KBM-7 (cell line): Measurements from ENCODE around the gene KIRREL3.

Source experiments
- DNase-seq: peaks from one replicate; pipeline ENCODE4 v3.0.0-alpha.2; 2015
- in situ Hi-C: fragments of 300-500 bp; cut with MboI; formaldehyde crosslinking; loops from 2 replicates; pipeline ENCODE4 v1.14.3; 2020; ENCODE audit warnings: low sequenced_read_pairs, low pct_unique_long_range_greater_than_20kb, mixed read lengths

KIRREL3 gene

DNA sequence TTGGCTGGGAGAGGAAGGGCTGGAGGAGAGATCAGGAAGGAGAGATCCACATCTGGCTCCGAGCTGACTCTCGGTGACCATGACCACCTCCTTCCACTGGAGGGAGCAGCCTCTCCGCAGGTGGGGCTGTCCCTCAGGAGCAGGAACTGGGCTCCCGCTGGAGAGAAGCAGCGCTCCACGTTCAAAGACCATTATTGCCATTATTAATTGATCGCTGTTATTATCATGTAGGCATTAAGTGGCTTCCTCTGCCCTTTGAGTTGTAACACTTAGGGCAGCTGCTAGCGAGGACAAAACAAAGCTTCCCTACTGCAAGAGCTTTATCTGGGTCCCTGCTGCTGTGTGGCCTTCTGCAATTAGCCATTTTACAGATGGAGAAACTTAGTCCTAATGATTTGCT, 393.2 kb downstream of the KIRREL3 start:
- in situ Hi-C loops = no loop called here
- DNase-seq = peak; percentile 60

DNA sequence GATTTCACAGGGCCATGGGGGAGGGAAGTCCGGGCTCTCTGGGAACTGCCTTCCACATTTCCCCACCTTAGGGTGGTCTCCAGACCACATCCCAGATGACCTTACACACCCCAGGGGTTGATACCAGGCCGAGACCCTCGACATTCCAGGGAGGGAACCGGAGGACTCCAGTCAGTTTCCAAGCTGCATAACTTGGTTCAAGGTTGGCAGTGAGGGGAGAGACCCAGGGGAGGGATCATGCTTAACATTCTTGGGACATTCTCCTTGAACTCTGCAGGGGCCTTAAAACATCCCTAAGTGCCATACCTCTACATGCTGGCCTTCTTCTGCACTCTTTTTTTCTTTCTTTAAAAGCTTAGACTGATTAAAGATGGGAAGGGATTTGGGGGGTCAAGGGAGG, 394.1 kb downstream of the KIRREL3 start:
- in situ Hi-C loops = no loop called here
- no peak for DNase-seq

DNA sequence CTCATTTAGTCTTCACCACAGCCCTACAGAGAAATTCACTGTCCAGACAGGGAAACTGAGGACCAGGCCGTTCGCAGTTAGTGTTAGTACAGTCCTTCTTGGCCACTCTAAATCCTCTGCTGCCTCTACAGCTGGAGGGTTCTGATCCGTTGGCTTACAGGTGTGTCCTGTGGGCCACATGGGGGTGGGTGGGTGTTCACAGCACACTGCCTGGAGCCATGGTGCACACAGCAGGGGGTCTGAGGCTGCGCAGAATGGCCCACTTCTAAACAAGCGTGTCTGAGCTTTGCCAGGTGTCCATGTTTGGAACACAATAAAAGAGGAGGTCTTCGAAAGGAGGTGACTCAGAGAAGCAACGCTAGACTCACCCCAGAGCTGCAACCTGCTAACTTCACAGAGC, 396.1 kb downstream of the KIRREL3 start:
- in situ Hi-C loops = no loop called here
- no peak for DNase-seq

DNA sequence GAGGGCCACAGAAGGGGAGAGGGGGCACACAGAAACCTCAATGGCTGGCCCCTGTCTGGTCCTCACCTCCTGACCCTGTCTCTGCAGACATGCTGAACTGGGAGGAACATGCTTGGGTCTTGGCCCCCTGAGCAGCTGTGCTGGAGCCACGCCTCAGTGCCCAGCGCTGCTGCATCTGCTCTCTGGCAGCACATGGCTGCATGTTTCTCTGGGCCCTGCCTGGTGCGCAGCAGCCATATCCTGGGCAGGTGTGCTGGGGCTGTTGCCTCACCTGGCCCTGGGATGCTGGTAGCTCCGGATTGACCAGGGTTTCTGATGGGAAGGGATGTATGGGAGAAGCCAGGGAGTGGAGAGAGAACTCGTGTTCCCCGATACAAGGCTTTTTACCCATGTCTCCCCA, 397.1 kb downstream of the KIRREL3 start:
- no peak for DNase-seq
- in situ Hi-C loops = no loop called here

DNA sequence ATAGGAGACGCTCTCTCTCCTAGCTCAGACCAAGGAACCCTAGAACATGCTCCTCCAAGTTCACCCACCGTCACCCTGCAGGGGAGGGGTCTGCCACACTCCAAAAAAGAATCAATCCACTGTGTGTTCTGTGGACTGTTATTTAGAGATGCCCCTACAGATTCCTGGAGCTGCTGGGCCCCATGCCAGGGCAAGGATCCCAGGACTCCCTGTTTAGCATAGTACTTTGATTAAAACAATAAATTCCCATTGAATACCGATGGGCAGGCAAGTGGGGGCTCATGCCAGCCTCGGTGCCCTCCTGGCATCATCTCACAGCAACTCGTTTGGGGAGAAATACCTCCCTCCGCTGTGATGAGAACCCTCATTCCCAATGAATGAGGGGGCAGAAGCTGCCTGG, 397.6 kb downstream of the KIRREL3 start:
- in situ Hi-C loops = no loop called here
- DNase-seq = no peak

DNA sequence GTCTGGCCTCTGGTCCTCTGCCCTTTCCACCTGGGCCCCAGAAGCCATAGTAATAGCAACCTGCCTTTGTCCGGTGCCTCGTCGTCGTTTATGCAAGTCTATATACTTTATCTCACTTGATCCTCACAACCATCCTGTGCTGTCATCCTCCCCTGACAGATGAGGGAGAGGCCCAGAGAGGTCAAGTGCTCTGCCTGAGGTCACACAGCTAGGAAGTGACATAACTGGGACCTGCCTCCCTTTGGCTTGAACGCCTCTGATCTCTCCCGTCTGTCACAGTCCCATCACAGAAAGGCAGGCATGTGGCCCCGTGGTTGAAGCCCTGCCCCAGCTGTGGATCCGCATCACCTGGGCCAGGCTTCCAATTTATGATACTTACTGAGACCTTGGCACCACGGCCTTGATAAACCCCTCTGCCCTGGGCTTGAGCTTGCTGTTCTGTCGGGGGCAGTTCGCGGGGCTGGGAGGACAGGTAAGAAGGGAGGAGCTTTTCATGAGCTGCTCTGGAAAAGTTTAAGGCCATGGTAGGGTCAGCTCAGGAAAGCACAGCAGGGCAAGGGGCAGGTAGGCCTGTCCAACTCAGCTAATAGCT, 398.1 kb downstream of the KIRREL3 start:
- in situ Hi-C loops = no loop called here
- no peak for DNase-seq

DNA sequence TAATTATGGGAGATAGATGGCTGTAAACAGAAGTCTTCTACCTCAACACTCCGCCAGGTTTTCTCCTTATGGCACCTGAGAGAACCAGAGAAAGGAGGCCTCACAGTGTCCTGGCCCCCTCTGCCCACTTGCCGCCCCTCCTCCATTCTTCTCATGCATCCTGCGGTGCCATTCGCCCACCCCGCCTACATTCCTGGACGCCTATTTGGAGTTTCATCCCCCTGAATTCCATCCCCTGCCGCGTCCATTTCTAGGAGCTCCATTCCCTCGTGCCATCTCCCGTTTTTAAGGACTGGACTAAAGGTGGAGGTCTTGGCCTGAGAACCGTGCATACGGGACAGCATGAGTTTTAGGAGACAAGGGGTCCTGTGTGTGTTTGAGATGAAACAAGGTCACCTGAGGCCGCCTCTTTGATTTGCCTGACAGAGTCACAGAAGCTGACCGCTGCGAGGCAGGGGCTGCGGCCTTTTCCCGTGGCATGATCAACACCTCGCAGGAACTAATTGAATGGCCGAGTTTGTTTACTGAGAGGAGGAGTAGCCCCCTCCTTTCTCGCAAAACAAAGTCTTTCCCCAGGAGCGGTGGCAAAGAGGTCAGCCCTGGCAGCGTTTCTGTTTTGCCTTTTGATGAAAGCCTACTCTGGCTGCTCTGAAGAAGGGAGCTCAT, 398.9 kb downstream of the KIRREL3 start:
- in situ Hi-C loops = no loop called here

DNA sequence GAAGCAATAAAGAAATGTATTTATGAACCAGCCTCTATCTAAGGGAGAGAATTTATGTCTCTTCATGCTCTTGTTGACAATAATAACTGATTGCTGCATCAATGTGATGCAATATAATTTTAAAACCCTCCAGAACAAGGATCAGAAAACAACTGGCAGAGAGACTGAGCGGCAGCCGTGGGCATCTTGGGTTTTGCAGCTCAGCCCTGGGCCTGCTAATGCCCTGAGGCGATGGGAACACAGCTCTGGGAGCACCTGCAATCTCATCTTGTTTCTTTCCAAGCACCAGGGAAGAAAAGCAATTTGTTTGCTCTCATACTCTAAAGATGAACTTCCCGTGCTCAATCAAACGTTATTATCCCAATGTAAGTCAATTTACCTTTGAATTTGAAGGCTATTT, 399.4 kb downstream of the KIRREL3 start:
- DNase-seq = no peak
- in situ Hi-C loops = no loop called here

More for the DNA sequence above, 398.9 kb downstream of the KIRREL3 start:
- no peak for DNase-seq

DNA sequence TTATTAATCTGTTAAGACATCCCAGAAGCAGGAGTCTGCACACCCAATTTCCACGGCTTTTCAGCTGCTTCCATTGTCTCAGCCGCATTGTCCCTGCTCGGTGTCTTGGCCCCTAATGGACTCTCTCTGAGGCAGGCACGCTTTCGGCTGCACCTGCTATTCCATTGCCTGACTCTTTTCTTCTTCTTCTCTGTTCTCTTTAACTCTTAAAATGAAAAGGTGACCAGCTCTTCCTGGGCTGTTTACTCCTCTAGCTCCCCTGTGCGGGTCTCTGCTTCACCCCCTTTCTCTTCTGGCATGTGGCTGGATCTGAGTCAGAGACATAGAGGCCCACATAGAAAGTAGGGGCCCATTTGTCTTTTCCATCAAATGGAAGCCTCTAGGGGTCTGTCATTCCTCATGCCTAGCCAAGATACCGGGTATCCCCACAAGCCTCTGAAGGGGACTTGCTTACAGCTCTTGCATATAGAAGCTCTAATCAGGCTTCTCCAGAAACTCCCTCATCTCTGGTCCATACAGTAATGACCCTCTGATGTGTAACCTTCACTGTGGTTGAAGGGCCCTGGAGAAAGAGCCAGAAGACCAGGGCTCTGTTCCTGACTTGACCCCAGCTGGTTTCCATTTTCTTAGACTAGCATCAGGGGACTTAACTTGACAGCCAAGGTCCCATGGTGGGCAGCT, 401.2 kb downstream of the KIRREL3 start:
- in situ Hi-C loops = no loop called here
- no peak for DNase-seq

DNA sequence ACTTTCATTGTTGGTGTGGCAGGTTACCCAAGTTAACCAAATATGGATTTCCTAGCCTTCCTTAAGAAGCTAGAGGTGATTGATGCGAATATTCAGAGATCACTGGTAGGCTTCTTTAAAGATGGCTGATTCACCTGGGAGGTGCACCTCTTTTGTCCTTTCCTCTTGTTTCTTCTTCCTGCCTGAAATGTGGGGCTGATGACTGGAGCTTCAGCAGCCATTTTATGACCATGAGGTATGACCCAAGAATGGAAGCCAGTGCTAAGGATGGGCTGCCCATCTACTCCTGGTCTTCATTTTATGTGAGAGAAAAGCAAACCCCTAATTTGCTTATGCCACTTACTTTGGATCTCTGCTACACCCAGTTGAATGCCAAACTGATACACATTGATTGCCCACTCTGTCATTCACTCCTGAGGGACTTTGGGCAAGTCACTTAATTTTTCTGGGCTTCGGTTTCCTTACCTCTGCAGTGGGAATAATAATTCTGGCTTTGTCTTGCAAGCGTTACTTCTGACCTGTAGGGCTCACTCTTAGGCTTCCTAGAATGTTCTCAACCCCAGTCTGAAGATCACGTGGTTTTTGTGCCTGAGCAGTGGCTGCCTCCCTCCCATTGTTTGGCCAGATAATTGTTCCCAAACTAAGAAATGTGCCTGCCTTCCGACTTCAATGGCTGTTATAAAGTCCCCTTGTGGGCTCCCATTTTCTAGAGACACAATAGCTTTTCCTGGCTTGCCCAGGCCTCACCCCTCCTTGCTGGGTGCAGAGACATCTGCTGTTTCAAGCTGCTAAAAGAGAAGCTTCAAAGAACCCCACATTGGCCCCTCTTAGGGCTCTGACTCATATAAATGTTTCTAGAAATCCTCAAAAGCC, 402.0 kb downstream of the KIRREL3 start:
- in situ Hi-C loops = no loop called here
- DNase-seq = no peak

DNA sequence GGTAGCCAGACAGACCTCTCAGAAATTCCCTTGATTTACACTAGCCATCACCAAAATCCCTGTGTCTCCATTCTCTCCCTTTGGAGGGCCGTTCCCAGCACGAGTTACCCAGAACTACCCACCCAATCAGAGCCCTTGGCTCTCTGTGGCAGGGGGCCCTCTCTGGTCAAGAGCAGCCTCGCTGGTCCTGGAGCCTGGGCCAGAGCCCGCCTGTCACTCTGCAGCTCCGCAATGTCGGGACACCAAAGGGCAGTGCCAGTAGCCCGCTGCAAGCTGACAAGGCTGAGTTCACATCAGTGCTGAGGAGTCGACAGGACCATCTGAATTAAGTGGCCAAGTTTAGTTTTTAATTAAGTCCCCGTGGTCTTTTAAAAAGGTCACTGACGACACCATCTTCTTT, 403.5 kb downstream of the KIRREL3 start:
- in situ Hi-C loops = no loop called here
- DNase-seq = no peak

DNA sequence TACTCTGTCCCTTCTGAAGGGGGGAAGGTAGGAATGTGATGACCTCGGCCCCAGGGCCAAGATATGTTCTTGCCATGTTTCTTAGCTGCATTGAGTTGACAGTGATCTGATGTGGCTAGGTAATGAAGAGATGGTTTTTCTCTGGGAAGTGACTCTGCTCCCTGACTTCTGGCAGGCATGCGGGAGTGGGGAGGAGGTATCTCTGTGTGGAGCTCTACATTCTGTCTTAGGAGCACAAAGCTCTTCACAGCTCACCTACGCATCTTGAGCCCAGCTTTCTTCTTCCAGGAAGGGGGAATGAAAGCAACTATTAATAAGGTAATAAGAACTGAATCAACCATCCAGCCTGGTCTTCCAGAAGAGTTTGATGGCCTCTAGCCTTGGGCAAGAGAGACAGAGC, 404.1 kb downstream of the KIRREL3 start:
- DNase-seq = no peak
- in situ Hi-C loops = no loop called here

DNA sequence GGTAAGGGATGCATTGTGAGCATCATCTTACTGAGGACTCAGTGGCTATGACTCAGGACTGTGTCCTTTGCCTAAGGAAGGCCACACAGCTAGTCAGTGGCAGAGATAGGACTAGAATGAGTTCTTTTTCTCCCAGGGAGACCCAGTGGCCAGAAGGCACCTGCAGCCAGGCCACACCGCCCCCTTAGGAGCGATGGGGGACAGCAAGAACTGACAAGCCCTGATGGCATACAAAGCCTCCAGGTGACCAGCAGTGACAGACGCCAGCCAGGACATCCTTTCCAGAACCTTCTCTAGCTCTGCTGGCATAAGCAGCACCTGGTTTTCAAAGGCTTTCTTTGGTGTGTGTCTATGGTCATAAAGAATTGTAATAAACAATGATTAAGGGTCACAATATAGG, 405.0 kb downstream of the KIRREL3 start:
- no peak for DNase-seq
- in situ Hi-C loops = no loop called here

DNA sequence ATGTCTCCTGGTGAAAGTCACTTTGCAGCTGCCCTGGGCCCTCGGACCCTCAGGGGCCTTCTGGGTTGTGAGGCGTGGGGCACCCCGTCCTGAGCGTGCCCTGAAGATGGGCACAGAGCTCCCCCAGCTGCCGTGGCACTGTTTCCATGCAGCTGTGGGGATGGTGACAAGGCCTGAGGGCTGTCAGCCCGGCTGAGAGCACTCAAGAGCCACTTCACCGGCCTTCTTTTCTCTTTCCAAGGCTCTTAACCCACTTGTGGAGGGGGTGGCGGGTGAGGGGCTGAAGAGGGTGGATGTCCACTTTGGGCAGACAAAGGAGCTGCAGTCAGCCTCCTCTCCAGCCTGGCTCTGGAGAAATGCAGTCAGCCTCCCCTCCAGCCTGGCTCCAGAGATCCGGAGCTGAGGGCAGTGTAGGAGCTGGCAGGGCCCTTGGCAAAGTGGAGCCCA, 405.6 kb downstream of the KIRREL3 start:
- no peak for DNase-seq

DNA sequence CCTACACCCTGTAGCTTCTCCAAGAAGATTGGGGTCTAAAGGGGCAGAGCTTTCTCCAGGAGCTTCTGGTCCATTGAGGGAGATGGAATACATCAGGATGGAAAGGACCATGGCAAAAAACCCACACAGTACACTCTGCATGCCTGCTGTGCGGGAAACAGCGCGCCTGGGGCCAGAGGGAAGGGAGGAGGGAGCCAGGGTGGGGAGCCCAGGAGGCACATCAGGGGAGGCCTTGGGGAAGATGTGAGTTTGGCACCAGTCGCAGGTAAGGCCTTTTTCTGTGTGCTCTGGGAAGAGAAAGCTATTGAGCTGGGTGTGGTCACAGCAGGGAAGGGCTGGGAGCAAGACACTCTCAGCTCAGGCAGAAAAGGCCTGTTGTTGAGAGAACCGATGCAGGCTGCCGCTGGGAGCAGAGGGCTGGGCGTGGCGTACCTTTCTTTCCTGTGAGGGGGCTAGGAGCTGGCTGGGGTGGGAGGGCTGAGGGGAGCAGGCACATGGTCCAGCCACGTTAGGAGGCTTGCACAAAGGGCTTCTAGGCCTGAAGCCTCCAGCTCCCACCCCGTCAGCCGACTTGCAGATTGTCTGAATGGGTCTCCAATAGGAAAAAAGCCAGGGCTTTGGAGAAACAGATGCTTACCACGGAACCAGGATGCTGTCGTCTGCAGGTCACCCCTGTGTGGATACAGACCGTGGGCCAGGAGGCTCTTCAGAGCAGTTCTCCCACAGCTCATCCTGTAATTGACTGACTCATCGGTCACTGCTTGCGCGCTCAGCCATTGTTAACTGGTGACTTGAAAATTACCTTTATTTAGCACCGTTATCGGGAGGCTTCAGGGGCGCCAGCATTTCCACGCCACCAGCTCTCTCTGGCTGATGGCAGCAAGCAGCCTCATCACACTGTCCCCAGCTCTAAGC, 407.8 kb downstream of the KIRREL3 start:
- in situ Hi-C loops = no loop called here
- DNase-seq = no peak

More for the DNA sequence above, 405.6 kb downstream of the KIRREL3 start:
- in situ Hi-C loops = no loop called here

DNA sequence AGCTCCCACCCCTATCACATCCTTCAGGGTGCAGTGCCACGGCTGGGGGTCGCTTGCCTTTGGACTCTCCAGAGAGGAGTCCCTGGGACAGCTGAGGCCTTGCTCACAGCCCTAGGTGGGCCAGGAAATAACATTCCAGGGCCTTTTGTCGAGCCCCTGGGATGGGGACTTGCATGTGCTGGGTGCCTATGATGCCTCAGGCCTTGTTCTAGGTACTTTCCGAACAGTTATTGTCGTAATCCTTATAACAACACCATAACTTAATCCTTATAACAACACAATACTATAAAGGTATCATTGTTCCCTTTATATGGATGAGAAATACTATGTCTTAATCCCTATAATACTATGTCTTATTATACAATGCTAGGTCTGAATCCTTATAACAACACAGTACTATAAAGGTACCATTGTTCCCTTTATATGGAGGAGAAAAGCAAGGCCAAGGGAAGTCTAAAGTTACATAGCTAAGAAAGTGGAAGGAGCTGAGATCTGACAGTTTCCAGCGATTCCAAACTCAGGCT, 408.5 kb downstream of the KIRREL3 start:
- in situ Hi-C loops = no loop called here
- DNase-seq = no peak

DNA sequence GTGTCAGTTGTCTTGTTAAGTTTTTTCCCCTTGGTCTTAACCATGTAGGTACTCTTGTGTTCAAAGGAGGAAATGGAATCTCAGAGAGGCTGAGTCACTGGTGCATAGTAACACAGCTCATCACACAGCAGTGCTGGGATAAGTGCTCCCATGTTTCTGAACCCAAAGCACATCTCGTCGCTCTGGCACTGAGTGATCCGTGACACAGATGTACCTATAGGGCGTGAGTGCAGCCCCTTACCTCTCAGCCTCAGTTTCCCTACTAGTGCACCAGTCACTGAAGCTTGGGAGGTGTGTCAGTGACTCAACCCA, 411.1 kb downstream of the KIRREL3 start:
- in situ Hi-C loops = no loop called here

DNA sequence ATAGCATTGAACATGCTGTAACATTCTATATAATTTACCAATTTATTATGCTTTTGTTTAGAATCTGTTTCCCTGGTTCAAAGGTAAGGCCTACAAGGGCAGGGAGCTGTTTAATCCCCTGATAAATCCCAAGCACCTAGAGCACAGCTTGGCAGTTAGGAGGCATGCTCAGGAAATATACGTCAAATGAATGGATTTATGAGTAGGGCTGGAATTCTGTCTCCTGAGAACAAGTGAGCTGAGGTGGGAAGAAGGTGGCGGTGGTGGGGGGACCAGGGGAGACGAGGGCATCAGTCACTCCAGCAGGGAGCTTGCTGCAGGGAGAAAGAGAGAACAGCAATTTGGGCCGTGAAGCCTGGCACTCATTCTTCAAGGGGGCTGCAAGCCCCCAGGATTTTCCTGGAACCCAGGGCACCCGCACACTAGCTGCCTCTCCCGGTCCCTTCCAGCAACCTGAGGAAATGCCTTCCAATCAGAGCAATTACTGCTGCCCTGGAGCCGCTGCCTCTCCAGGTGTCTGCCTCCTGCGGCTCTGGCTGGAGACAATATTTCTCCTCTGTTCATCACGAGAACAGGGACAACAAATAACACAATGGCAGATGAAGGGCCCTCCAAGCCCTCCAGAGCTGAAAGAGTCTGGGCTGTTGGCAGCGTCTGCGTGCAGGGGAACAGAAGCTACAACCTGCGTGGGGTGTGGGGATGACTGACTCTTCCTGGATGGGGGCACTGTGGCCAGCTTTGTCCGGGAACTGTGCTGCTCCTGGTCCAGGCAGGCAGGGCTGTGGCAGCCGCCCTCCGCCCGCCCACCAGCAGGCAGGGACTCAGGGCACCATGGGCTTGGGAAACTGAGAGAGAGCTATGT, 411.7 kb downstream of the KIRREL3 start:
- no peak for DNase-seq
- in situ Hi-C loops = no loop called here

More for the DNA sequence above, 411.1 kb downstream of the KIRREL3 start:
- DNase-seq = no peak
